DOHH2 (cell line): ENCODE results near the gene ZDHHC19.
"Not testable (repeated sequence)": the region's sequence is repeated elsewhere in the genome, so short reads cannot be mapped to it uniquely, and the experiment has no call there.

Experiments
- H3F3A ChIP-seq: fragments of 200-600 bp; sonication (generic), shearing (Covaris generic); 2 replicates; pipeline ENCODE4 v1.6.0; 2016; ENCODE audit warnings: antibody characterized with exemption, mild to moderate bottlenecking; ENCODE audit not compliant: control insufficient read depth, insufficient read depth
- H3K27ac ChIP-seq: fragments of 200-600 bp; sonication (generic); 2 replicates; pipeline ENCODE4 v1.5.1; 2014; ENCODE audit warnings: low read depth, mild to moderate bottlenecking, low read length, moderate library complexity
- H3K27me3 ChIP-seq: fragments of 200-600 bp; sonication (generic); 2 replicates; pipeline ENCODE4 v1.6.1; 2014; ENCODE audit warnings: mild to moderate bottlenecking, low read length, mixed read lengths; ENCODE audit not compliant: control insufficient read depth
- H3K36me3 ChIP-seq: fragments of 200-600 bp; sonication (generic); 2 replicates; pipeline ENCODE4 v1.6.1; 2014; ENCODE audit warnings: mild to moderate bottlenecking, low read length, moderate library complexity, mixed read lengths; ENCODE audit not compliant: control insufficient read depth
- H3K4me1 ChIP-seq: fragments of 200-600 bp; sonication (generic); 2 replicates; pipeline ENCODE4 v1.6.1; 2014; ENCODE audit warnings: mild to moderate bottlenecking, low read length, mixed read lengths; ENCODE audit not compliant: control insufficient read depth
- H3K4me2 ChIP-seq: fragments of 200-600 bp; sonication (generic); 2 replicates; pipeline ENCODE4 v1.6.0; 2014; ENCODE audit warnings: mild to moderate bottlenecking, low read length, moderate library complexity
- H3K4me3 ChIP-seq: fragments of 200-600 bp; sonication (generic); 2 replicates; pipeline ENCODE4 v1.5.1; 2014; ENCODE audit warnings: mild to moderate bottlenecking, low read length, mixed read lengths
- H3K79me2 ChIP-seq: fragments of 200-600 bp; sonication (generic); 2 replicates; pipeline ENCODE4 v1.6.1; 2014; ENCODE audit warnings: mild to moderate bottlenecking, low read length, mixed read lengths; ENCODE audit not compliant: control insufficient read depth
- H3K9me2 ChIP-seq: fragments of 200-600 bp; sonication (generic); replicated peaks from 2 replicates; pipeline ENCODE4 v1.6.1; 2014; ENCODE audit warnings: mild to moderate bottlenecking, low read length, mixed read lengths; ENCODE audit not compliant: control insufficient read depth
- H3K9me3 ChIP-seq: fragments of 200-600 bp; sonication (generic); 2 replicates; pipeline ENCODE4 v1.6.1; 2014; ENCODE audit warnings: antibody characterized with exemption, low read length, mixed read lengths; ENCODE audit not compliant: control insufficient read depth, insufficient read depth
- H4K20me1 ChIP-seq: fragments of 200-600 bp; sonication (generic); 2 replicates; pipeline ENCODE4 v1.6.0; 2014; ENCODE audit warnings: low read depth, mild to moderate bottlenecking, antibody characterized with exemption, low read length, moderate library complexity; ENCODE audit not compliant: control insufficient read depth, insufficient read depth
- EZH2phosphoT487 ChIP-seq: fragments of 200-600 bp; sonication (generic); IDR thresholded peaks from 2 replicates; pipeline ENCODE4 v1.6.1; 2017; ENCODE audit warnings: borderline replicate concordance, mild to moderate bottlenecking, antibody characterized with exemption, low read length, moderate library complexity, mixed read lengths
- TF ChIP-seq, protein P1 (sequence below): fragments of 200-600 bp; sonication (generic); IDR thresholded peaks from one replicate; pipeline ENCODE4 v1.5.1; 2014; ENCODE audit warnings: antibody characterized with exemption, mild to moderate bottlenecking, low read depth, low read length; ENCODE audit not compliant: poor library complexity, severe bottlenecking

The ZDHHC19 gene

GRCh38 chr3:196254376-196255283, 43.4 kb upstream of the ZDHHC19 start:
- H4K20me1 ChIP-seq = no peaks in the 10 kb centered on the region
- TF ChIP-seq, protein P1, sequence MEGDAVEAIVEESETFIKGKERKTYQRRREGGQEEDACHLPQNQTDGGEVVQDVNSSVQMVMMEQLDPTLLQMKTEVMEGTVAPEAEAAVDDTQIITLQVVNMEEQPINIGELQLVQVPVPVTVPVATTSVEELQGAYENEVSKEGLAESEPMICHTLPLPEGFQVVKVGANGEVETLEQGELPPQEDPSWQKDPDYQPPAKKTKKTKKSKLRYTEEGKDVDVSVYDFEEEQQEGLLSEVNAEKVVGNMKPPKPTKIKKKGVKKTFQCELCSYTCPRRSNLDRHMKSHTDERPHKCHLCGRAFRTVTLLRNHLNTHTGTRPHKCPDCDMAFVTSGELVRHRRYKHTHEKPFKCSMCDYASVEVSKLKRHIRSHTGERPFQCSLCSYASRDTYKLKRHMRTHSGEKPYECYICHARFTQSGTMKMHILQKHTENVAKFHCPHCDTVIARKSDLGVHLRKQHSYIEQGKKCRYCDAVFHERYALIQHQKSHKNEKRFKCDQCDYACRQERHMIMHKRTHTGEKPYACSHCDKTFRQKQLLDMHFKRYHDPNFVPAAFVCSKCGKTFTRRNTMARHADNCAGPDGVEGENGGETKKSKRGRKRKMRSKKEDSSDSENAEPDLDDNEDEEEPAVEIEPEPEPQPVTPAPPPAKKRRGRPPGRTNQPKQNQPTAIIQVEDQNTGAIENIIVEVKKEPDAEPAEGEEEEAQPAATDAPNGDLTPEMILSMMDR = no peak
- no peak for TF ChIP-seq EZH2phosphoT487
- H3K4me1 ChIP-seq = no peaks in the 10 kb centered on the region
- H3K79me2 ChIP-seq = no peaks in the 10 kb centered on the region
- no peaks in the 10 kb centered on the region for H3K27me3 ChIP-seq
- no peaks in the 10 kb centered on the region for H3K9me2 ChIP-seq
- no peak overlapping the region for H3K4me3 ChIP-seq
- no peak overlapping the region for H3K27ac ChIP-seq
- H3K9me3 ChIP-seq = no peaks in the 10 kb centered on the region
- no peaks in the 10 kb centered on the region for H3K36me3 ChIP-seq
- no peak overlapping the region for H3K4me2 ChIP-seq
- 0 out of 2 replicates have a peak, but pooled peaks cover 6% of the 10 kb centered on the region for H3F3A ChIP-seq

DNA sequence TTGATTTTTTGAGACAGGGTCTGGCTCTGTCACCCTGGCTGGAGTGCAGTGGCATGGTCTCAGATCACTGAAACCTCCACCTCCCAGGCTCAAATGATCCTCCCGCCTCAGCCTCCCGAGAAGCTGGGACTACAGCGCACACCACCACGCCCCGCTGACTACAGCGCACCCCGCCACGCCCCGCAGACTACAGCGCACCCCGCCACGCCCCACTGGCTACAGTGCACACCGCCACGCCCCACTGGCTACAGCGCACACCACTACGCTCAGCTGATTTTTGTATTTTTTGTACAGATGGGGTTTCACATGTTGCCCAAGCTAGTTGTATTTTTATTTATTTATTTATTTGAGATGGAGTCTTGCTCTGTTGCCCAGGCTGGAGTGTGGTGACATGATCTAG, 40.7 kb upstream of the ZDHHC19 start:
- H4K20me1 ChIP-seq = no peaks in the 10 kb centered on the region
- no peaks in the 10 kb centered on the region for H3K79me2 ChIP-seq
- H3K36me3 ChIP-seq = no peaks in the 10 kb centered on the region
- no peaks in the 10 kb centered on the region for H3K4me1 ChIP-seq
- H3F3A ChIP-seq = 0 out of 2 replicates have a peak, but pooled peaks cover 4% of the 10 kb centered on the region
- TF ChIP-seq, protein P1 = no peak
- TF ChIP-seq EZH2phosphoT487 = no peak
- H3K9me2 ChIP-seq = no peaks in the 10 kb centered on the region
- H3K9me3 ChIP-seq = no peaks in the 10 kb centered on the region
- H3K4me3 ChIP-seq = no peak overlapping the region
- no peaks in the 10 kb centered on the region for H3K27me3 ChIP-seq
- no peak overlapping the region for H3K4me2 ChIP-seq
- H3K27ac ChIP-seq = no peak overlapping the region

DNA sequence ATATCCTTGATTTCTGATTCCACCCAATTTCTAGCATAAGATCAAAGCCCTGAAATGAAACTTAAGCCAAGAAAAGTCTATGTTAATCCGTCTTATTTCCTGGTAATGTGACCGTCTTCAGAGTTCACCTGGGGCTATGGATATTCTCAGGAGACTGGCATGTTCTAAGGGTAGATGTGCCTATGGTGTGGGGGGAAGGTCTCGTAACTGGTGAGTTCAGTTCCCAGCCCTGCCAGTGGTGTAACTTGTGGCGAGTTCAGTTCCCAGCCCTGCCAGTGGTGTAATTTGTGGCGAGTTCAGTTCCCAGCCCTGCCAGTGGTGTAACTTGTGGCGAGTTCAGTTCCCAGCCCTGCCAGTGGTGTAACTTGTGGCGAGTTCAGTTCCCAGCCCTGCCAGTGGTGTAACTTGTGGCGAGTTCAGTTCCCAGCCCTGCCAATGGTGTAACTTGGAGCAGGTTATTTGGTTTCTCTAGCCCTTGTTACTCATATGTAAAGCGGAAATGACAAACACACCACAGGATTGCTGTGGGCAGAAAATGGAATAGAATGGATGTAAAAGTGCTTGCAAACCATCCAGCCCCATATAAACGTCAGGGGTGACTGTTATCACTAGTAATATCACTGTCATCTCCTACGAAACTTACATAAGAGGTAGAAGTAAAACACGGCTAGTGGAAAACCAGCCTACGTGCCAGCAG, 35.6 kb upstream of the ZDHHC19 start:
- no peaks in the 10 kb centered on the region for H4K20me1 ChIP-seq
- H3K4me1 ChIP-seq = no peaks in the 10 kb centered on the region
- no peak overlapping the region for H3K4me2 ChIP-seq
- H3K27ac ChIP-seq = no peak overlapping the region
- H3F3A ChIP-seq = no peaks in the 10 kb centered on the region
- no peaks in the 10 kb centered on the region for H3K9me3 ChIP-seq
- H3K9me2 ChIP-seq = no peaks in the 10 kb centered on the region
- H3K36me3 ChIP-seq = no peaks in the 10 kb centered on the region
- H3K4me3 ChIP-seq = no peak overlapping the region
- TF ChIP-seq EZH2phosphoT487 = no peak
- TF ChIP-seq, protein P1 = no peak
- no peaks in the 10 kb centered on the region for H3K27me3 ChIP-seq
- no peaks in the 10 kb centered on the region for H3K79me2 ChIP-seq

- H3K4me1 ChIP-seq, H3F3A ChIP-seq, H3K36me3 ChIP-seq: not testable (repeated sequence)
These were observed 33.0 kb upstream of the ZDHHC19 start for GRCh38 chr3:196244166-196244565.

More at GRCh38 chr3:196244166-196244565, 33.0 kb upstream of the ZDHHC19 start:
- not testable (repeated sequence) for H3K79me2 ChIP-seq, H3K4me2 ChIP-seq, H3K27ac ChIP-seq, H3K9me3 ChIP-seq, H3K4me3 ChIP-seq, H3K9me2 ChIP-seq, H4K20me1 ChIP-seq, H3K27me3 ChIP-seq
